HUES48 (cell line): ENCODE results near the gene AGPAT3.

Experiments used
- H3K27ac ChIP-seq: one replicate; pipeline ENCODE4 v1.7.0; 2013; ENCODE audit warnings: low read depth, low read length, inconsistent platforms
- H3K27me3 ChIP-seq: 2 replicates; pipeline ENCODE4 v1.6.1; 2013; ENCODE audit warnings: mild to moderate bottlenecking, low read length; ENCODE audit not compliant: control insufficient read depth, insufficient read depth
- H3K36me3 ChIP-seq: 2 replicates; pipeline ENCODE4 v1.6.1; 2013; ENCODE audit warnings: low read length; ENCODE audit not compliant: control insufficient read depth, insufficient read depth
- H3K4me1 ChIP-seq: 2 replicates; pipeline ENCODE4 v1.6.1; 2013; ENCODE audit warnings: mild to moderate bottlenecking, low read length; ENCODE audit not compliant: control insufficient read depth, insufficient read depth
- H3K4me3 ChIP-seq: 2 replicates; pipeline ENCODE4 v1.5.1; 2013; ENCODE audit warnings: mild to moderate bottlenecking, low read depth, low read length
- H3K9ac ChIP-seq: 2 replicates; pipeline ENCODE4 v1.6.1; 2013; ENCODE audit warnings: mild to moderate bottlenecking, low read depth, low read length, moderate library complexity
- H3K9me3 ChIP-seq: 2 replicates; pipeline ENCODE4 v1.6.1; 2013; ENCODE audit warnings: low read length; ENCODE audit not compliant: control insufficient read depth, insufficient read depth

AGPAT3 gene

GRCh38 chr21:43911015-43911934, 46.3 kb downstream of the AGPAT3 start:
- H3K36me3 ChIP-seq, result no peaks in the 10 kb centered on the region
- no peaks in the 10 kb centered on the region for H3K27me3 ChIP-seq
- no peak overlapping the region for H3K27ac ChIP-seq
- no peaks in the 10 kb centered on the region for H3K4me1 ChIP-seq
- H3K9ac ChIP-seq, result no peak overlapping the region
- H3K4me3 ChIP-seq, result no peak overlapping the region
- no peaks in the 10 kb centered on the region for H3K9me3 ChIP-seq

GRCh38 chr21:43911935-43912487, 47.0 kb downstream of the AGPAT3 start:
- Histone ChIP-seq H3K9ac (no peak overlapping the region), H3K9me3 (no peaks in the 10 kb centered on the region), H3K4me3 (no peak overlapping the region), H3K27me3 (no peaks in the 10 kb centered on the region), H3K4me1 (no peaks in the 10 kb centered on the region), H3K36me3 (no peaks in the 10 kb centered on the region), H3K27ac (no peak overlapping the region)

DNA sequence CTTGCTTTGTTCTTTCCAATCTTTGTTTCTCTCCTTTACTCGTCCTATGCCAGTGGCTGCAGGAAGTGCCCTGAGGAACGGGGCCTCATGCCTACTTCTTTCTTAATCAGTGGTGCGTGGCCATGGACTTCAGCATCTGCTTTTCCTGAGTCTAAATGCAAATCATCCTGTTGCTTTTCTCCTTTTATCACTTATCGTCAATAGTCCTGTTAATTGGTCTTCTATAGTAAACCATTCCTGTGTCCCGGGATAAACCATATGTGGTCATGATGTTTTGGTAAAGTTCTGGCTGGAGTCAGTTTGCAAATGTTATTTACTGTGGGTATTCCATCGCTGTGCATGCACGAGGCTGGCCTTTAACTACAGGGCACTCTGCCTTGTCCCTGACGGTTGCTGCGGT, 47.5 kb downstream of the AGPAT3 start:
- Histone ChIP-seq H3K36me3 (no peaks in the 10 kb centered on the region), H3K4me3 (no peak overlapping the region), H3K4me1 (no peaks in the 10 kb centered on the region), H3K27me3 (no peaks in the 10 kb centered on the region), H3K27ac (no peak overlapping the region), H3K9ac (no peak overlapping the region), H3K9me3 (no peaks in the 10 kb centered on the region)

DNA sequence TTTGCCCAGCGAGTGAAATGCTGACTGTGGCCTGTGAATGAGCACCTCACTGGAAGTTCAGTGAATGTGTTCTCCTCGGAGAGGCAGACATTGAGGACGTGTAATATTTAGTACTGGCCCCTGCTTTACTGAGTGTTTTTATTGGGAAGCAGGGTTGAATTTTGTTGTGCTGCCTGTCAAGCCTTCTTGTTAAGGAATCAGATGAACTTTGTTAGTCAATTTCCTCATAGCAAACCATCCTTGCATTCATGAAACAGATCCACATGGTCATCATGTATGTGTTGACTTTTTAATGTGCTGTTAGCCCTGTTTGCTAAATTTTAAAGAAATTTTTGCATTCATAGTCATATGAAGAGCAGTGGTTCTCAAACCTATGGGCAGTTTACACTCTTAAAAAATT, 47.9 kb downstream of the AGPAT3 start:
- Histone ChIP-seq H3K4me3 (no peak overlapping the region), H3K36me3 (no peaks in the 10 kb centered on the region), H3K27me3 (no peaks in the 10 kb centered on the region), H3K9ac (no peak overlapping the region), H3K27ac (no peak overlapping the region), H3K4me1 (no peaks in the 10 kb centered on the region), H3K9me3 (no peaks in the 10 kb centered on the region)

DNA sequence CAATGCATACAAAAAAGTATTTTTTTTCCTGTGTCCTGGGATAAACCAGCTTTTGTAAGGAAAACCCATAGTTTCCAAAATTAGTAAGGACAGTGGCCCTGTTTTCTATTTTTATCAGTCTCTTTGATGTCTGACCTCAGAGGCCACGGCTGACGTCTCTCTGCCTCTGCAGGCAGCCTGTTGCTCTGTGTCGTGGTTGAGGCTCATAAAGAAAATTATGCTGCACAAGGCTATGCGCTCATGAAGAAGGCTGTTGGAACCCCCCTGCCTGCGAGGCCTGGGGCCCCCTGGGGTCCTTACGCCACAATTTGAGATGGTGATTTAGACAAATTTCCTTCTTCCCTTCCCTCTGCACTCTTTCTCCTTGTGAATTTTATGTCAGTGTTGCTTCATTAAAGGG, 48.9 kb downstream of the AGPAT3 start:
- Histone ChIP-seq H3K9ac (no peak overlapping the region), H3K4me1 (no peaks in the 10 kb centered on the region), H3K36me3 (no peaks in the 10 kb centered on the region), H3K4me3 (no peak overlapping the region), H3K9me3 (no peaks in the 10 kb centered on the region), H3K27me3 (no peaks in the 10 kb centered on the region), H3K27ac (no peak overlapping the region)

DNA sequence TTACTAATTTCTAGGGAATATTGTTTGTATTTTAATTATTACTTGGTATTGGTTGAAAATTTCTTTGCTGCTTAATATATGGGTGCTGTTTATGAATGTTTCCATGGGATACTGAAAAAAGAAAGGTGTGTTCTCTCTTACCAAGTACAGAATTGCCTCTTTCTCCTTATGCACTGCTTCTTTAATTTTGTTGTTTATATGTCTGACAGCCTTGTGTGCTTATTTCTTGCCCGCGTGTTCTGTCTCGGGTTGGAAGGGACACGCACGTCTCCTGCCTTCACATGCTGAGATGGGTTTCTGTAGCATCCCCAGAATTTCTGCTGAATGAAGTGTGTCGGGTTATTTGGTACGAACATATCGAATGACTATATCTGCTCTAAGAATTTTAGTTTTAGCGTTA, 51.1 kb downstream of the AGPAT3 start:
- Histone ChIP-seq H3K27me3 (no peaks in the 10 kb centered on the region), H3K4me3 (no peak overlapping the region), H3K9me3 (no peaks in the 10 kb centered on the region), H3K36me3 (no peaks in the 10 kb centered on the region), H3K9ac (no peak overlapping the region), H3K4me1 (peaks cover 7% of the 10 kb centered on the region), H3K27ac (no peak overlapping the region)

- Histone ChIP-seq H3K27me3 (no peaks in the 10 kb centered on the region; the same call in 1 of the 2 replicates), H3K27ac (no peak overlapping the region), H3K9ac (no peak overlapping the region), H3K36me3 (no peaks in the 10 kb centered on the region), H3K4me1 (peaks cover 15% of the 10 kb centered on the region), H3K4me3 (no peak overlapping the region), H3K9me3 (no peaks in the 10 kb centered on the region)
Observed at GRCh38 chr21:43916691-43917514, 51.9 kb downstream of the AGPAT3 start.

GRCh38 chr21:43917515-43918384, 52.7 kb downstream of the AGPAT3 start:
- Histone ChIP-seq H3K36me3 (no peaks in the 10 kb centered on the region), H3K27me3 (peaks cover 3% of the 10 kb centered on the region; the same call in 1 of the 2 replicates)

GRCh38 chr21:43918385-43918947, 53.4 kb downstream of the AGPAT3 start:
- H3K27me3 ChIP-seq, result peaks cover 3% of the 10 kb centered on the region; the same call in 1 of the 2 replicates
- H3K9ac ChIP-seq, result no peak overlapping the region
- peaks cover 22% of the 10 kb centered on the region for H3K4me1 ChIP-seq
- H3K36me3 ChIP-seq, result no peaks in the 10 kb centered on the region
- H3K9me3 ChIP-seq, result no peaks in the 10 kb centered on the region
- no peak overlapping the region for H3K4me3 ChIP-seq
- no peak overlapping the region for H3K27ac ChIP-seq

More at GRCh38 chr21:43917515-43918384, 52.7 kb downstream of the AGPAT3 start:
- Histone ChIP-seq H3K4me1 (peaks cover 22% of the 10 kb centered on the region), H3K27ac (no peak overlapping the region), H3K4me3 (no peak overlapping the region), H3K9ac (no peak overlapping the region), H3K9me3 (no peaks in the 10 kb centered on the region)

GRCh38 chr21:43919283-43919682, 54.3 kb downstream of the AGPAT3 start:
- Histone ChIP-seq H3K9ac (no peak overlapping the region), H3K36me3 (no peaks in the 10 kb centered on the region), H3K4me1 (peaks cover 22% of the 10 kb centered on the region), H3K27me3 (peaks cover 3% of the 10 kb centered on the region; the same call in 1 of the 2 replicates), H3K27ac (no peak overlapping the region), H3K4me3 (no peak overlapping the region), H3K9me3 (no peaks in the 10 kb centered on the region)
